Retina (tissue), 1 donor: ENCODE results near the gene FCGR1A.
"Not testable (repeated sequence)": the region's sequence is repeated elsewhere in the genome, so short reads cannot be mapped to it uniquely, and the experiment has no call there.

Source experiments
- DNase-seq: peaks from one replicate; pipeline ENCODE4 v3.0.0-alpha.2; 2016

The FCGR1A gene

GRCh38 chr1:149841149-149841548, 58.7 kb downstream of the FCGR1A start:
- DNase-seq, result not testable (repeated sequence)
